ENCODE data around the gene SOX6.

SOX6 gene

GRCh38 chr11:16287630-16288280 is 68.6 kb downstream of the SOX6 start:
- H3K27ac ChIP-seq = no peak overlapping the region
- no peak for DNase-seq (ENCODE audit: low read depth, low spot score)

GRCh38 chr11:16286095-16286494 is 70.3 kb downstream of the SOX6 start:
- DNase-seq (ENCODE audit: low read depth, low spot score) = no peak
- H3K27ac ChIP-seq = no peak overlapping the region

- peak; percentile 52 for DNase-seq (ENCODE audit: low read depth, low spot score)
- no peak overlapping the region for H3K27ac ChIP-seq
These were observed 76.1 kb downstream of the SOX6 start for GRCh38 chr11:16280256-16280682.

- H3K27ac ChIP-seq = no peak overlapping the region
- DNase-seq (ENCODE audit: low read depth, low spot score) = no peak
These were observed 76.8 kb downstream of the SOX6 start for GRCh38 chr11:16279524-16279923.

- DNase-seq (ENCODE audit: low read depth, low spot score) = no peak
- H3K27ac ChIP-seq = no peak overlapping the region
These were observed 77.4 kb downstream of the SOX6 start for GRCh38 chr11:16278979-16279378.

- no peak overlapping the region for H3K27ac ChIP-seq
- peak; percentile 40 for DNase-seq (ENCODE audit: low read depth, low spot score)
These were observed 78.1 kb downstream of the SOX6 start for GRCh38 chr11:16278273-16278672.

GRCh38 chr11:16276251-16276650 is 80.1 kb downstream of the SOX6 start:
- H3K27ac ChIP-seq = no peak overlapping the region
- DNase-seq (ENCODE audit: low read depth, low spot score) = no peak

GRCh38 chr11:16271258-16271657 is 85.1 kb downstream of the SOX6 start:
- no peak overlapping the region for H3K27ac ChIP-seq
- DNase-seq (ENCODE audit: low read depth, low spot score) = no peak

GRCh38 chr11:16266021-16266420 is 90.3 kb downstream of the SOX6 start:
- H3K27ac ChIP-seq = no peak overlapping the region
- no peak for DNase-seq (ENCODE audit: low read depth, low spot score)

GRCh38 chr11:16265022-16265421 is 91.3 kb downstream of the SOX6 start:
- no peak overlapping the region for H3K27ac ChIP-seq
- DNase-seq (ENCODE audit: low read depth, low spot score) = no peak

- H3K27ac ChIP-seq = no peak overlapping the region
- DNase-seq (ENCODE audit: low read depth, low spot score) = no peak
These were observed 93.7 kb downstream of the SOX6 start for GRCh38 chr11:16262645-16262955.

GRCh38 chr11:16261836-16262644 is 94.3 kb downstream of the SOX6 start:
- no peak for DNase-seq (ENCODE audit: low read depth, low spot score)
- H3K27ac ChIP-seq = no peak overlapping the region

- DNase-seq (ENCODE audit: low read depth, low spot score) = no peak
- no peak overlapping the region for H3K27ac ChIP-seq
These were observed 104.0 kb downstream of the SOX6 start for GRCh38 chr11:16252373-16252772.

- no peak overlapping the region for H3K27ac ChIP-seq
- no peak for DNase-seq (ENCODE audit: low read depth, low spot score)
These were observed 108.1 kb downstream of the SOX6 start for GRCh38 chr11:16248248-16248647.

GRCh38 chr11:16242806-16243205 is 113.5 kb downstream of the SOX6 start:
- no peak overlapping the region for H3K27ac ChIP-seq
- DNase-seq (ENCODE audit: low read depth, low spot score) = no peak

- H3K27ac ChIP-seq = no peak overlapping the region
- DNase-seq (ENCODE audit: low read depth, low spot score) = no peak
These were observed 115.7 kb downstream of the SOX6 start for GRCh38 chr11:16240687-16241086.

GRCh38 chr11:16239141-16240105 is 116.9 kb downstream of the SOX6 start:
- no peak overlapping the region for H3K27ac ChIP-seq
- no peak for DNase-seq (ENCODE audit: low read depth, low spot score)

GRCh38 chr11:16226245-16226644 is 130.1 kb downstream of the SOX6 start:
- no peak overlapping the region for H3K27ac ChIP-seq
- peak; percentile 66 for DNase-seq (ENCODE audit: low read depth, low spot score)

GRCh38 chr11:16225623-16226022 is 130.7 kb downstream of the SOX6 start:
- no peak overlapping the region for H3K27ac ChIP-seq
- no peak for DNase-seq (ENCODE audit: low read depth, low spot score)

- DNase-seq (ENCODE audit: low read depth, low spot score) = no peak
- H3K27ac ChIP-seq = no peak overlapping the region
These were observed 132.8 kb downstream of the SOX6 start for GRCh38 chr11:16223558-16223957.

- H3K27ac ChIP-seq = no peak overlapping the region
- no peak for DNase-seq (ENCODE audit: low read depth, low spot score)
These were observed 138.7 kb downstream of the SOX6 start for GRCh38 chr11:16217631-16218030.
